ENCODE results near the gene NRAS.
A peak's percentile ranks its signal among the peaks of the same experiment; 100 is the strongest.

NRAS gene

GRCh38 chr1:114729782-114730181, 13.2 kb upstream of the NRAS start:
- TF ChIP-seq PAX5 (IDR thresholded peaks at IDR 0.05; ENCODE audit: insufficient read depth, low read length, severe bottlenecking) (no peak), SPI1 (IDR thresholded peaks at IDR 0.05; ENCODE audit: low read depth, low read length) (no peak), TAF1 (IDR thresholded peaks at IDR 0.05; ENCODE audit: low read depth, low read length) (no peak), POLR2A (IDR thresholded peaks at IDR 0.05; ENCODE audit: low read depth, low read length) (no peak), POLR2AphosphoS5 (IDR thresholded peaks at IDR 0.05; ENCODE audit: low read depth, low read length) (no peak), POU2F2 (IDR thresholded peaks at IDR 0.05; ENCODE audit: low read depth, low read length) (no peak)
- no peak for DNase-seq (ENCODE audit: insufficient read length, low spot score)
- FAIRE-seq: no peak

DNA sequence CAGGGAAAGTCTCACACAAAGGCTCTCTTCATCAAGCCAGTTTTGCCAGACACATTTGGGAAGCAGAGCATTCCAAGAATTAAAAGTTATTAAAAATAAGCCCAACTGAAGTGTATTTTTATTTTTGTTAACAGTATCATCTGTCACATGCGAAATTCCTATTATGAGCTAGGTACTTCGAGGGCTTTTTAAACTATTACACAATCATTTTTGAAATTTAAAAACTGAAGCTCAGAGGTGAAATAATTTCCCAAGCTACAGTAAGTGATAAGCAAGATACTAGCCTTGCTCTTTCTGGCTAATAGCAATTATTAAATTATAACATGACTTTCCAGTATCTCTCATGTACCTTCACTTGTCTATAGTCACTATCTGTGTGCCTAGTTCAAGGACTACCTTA, 12.0 kb upstream of the NRAS start:
- DNase-seq (ENCODE audit: insufficient read length, low spot score) (no peak), FAIRE-seq (no peak)
- TF ChIP-seq POLR2AphosphoS5 (IDR thresholded peaks at IDR 0.05; ENCODE audit: low read depth, low read length) (no peak), POU2F2 (IDR thresholded peaks at IDR 0.05; ENCODE audit: low read depth, low read length) (no peak), SPI1 (IDR thresholded peaks at IDR 0.05; ENCODE audit: low read depth, low read length) (no peak), PAX5 (IDR thresholded peaks at IDR 0.05; ENCODE audit: insufficient read depth, low read length, severe bottlenecking) (no peak), TAF1 (IDR thresholded peaks at IDR 0.05; ENCODE audit: low read depth, low read length) (no peak), POLR2A (IDR thresholded peaks at IDR 0.05; ENCODE audit: low read depth, low read length) (no peak)

- no peak for FAIRE-seq
- DNase-seq (ENCODE audit: insufficient read length, low spot score): no peak
- no peak for TF ChIP-seq POLR2A (IDR thresholded peaks at IDR 0.05; ENCODE audit: low read depth, low read length)
- no peak for TF ChIP-seq POU2F2 (IDR thresholded peaks at IDR 0.05; ENCODE audit: low read depth, low read length)
- no peak for TF ChIP-seq TAF1 (IDR thresholded peaks at IDR 0.05; ENCODE audit: low read depth, low read length)
- no peak for TF ChIP-seq PAX5 (IDR thresholded peaks at IDR 0.05; ENCODE audit: insufficient read depth, low read length, severe bottlenecking)
- no peak for TF ChIP-seq SPI1 (IDR thresholded peaks at IDR 0.05; ENCODE audit: low read depth, low read length)
- no peak for TF ChIP-seq POLR2AphosphoS5 (IDR thresholded peaks at IDR 0.05; ENCODE audit: low read depth, low read length)
Measured at GRCh38 chr1:114725230-114725629, 8.7 kb upstream of the NRAS start.

GRCh38 chr1:114723915-114724314, 7.3 kb upstream of the NRAS start:
- FAIRE-seq: no peak

DNA sequence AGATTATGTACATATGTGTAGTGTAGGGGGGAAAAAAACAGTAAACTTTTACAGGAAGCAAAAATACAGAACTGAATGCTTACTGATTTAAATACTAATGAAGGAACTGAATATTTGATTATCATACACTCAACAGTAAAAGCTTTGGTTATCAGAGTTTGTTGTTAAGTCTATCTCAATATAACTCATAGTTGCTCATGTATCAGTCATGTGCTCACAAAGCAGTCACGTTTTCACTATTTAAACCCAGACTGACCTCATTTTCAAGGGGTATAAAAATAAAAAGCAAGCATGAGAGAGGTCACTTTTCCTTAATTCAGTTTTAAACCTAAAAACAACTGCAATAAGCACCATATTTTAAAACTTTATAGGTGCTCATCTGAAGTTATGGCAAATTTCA, 6.9 kb upstream of the NRAS start:
- TF ChIP-seq POLR2AphosphoS5 (IDR thresholded peaks at IDR 0.05; ENCODE audit: low read depth, low read length) (no peak), SPI1 (IDR thresholded peaks at IDR 0.05; ENCODE audit: low read depth, low read length) (no peak), TAF1 (IDR thresholded peaks at IDR 0.05; ENCODE audit: low read depth, low read length) (no peak), PAX5 (IDR thresholded peaks at IDR 0.05; ENCODE audit: insufficient read depth, low read length, severe bottlenecking) (no peak), POU2F2 (IDR thresholded peaks at IDR 0.05; ENCODE audit: low read depth, low read length) (no peak), POLR2A (IDR thresholded peaks at IDR 0.05; ENCODE audit: low read depth, low read length) (no peak)
- no peak for DNase-seq (ENCODE audit: insufficient read length, low spot score)
- FAIRE-seq: no peak

More at GRCh38 chr1:114723915-114724314, 7.3 kb upstream of the NRAS start:
- DNase-seq (ENCODE audit: insufficient read length, low spot score): no peak
- no peak for TF ChIP-seq POU2F2 (IDR thresholded peaks at IDR 0.05; ENCODE audit: low read depth, low read length)
- 0 out of 2 replicates have a peak, but pooled peaks have one; percentile 4 for TF ChIP-seq POLR2A (IDR thresholded peaks at IDR 0.05; ENCODE audit: low read depth, low read length)
- no peak for TF ChIP-seq POLR2AphosphoS5 (IDR thresholded peaks at IDR 0.05; ENCODE audit: low read depth, low read length)

- no peak for FAIRE-seq
- TF ChIP-seq POLR2A (IDR thresholded peaks at IDR 0.05; ENCODE audit: low read depth, low read length): no peak
- no peak for DNase-seq (ENCODE audit: insufficient read length, low spot score)
Measured at GRCh38 chr1:114720492-114720891, 3.9 kb upstream of the NRAS start.

GRCh38 chr1:114719424-114719787, 2.8 kb upstream of the NRAS start:
- TF ChIP-seq POLR2AphosphoS5 (IDR thresholded peaks at IDR 0.05; ENCODE audit: low read depth, low read length) (no peak), SPI1 (IDR thresholded peaks at IDR 0.05; ENCODE audit: low read depth, low read length) (no peak), POU2F2 (IDR thresholded peaks at IDR 0.05; ENCODE audit: low read depth, low read length) (no peak)
- FAIRE-seq: no peak
- DNase-seq (ENCODE audit: insufficient read length, low spot score): no peak

- TF ChIP-seq POU2F2 (IDR thresholded peaks at IDR 0.05; ENCODE audit: low read depth, low read length) (no peak), SPI1 (IDR thresholded peaks at IDR 0.05; ENCODE audit: low read depth, low read length) (no peak), TAF1 (IDR thresholded peaks at IDR 0.05; ENCODE audit: low read depth, low read length) (no peak), POLR2AphosphoS5 (IDR thresholded peaks at IDR 0.05; ENCODE audit: low read depth, low read length) (no peak), POLR2A (IDR thresholded peaks at IDR 0.05; ENCODE audit: low read depth, low read length) (no peak), PAX5 (IDR thresholded peaks at IDR 0.05; ENCODE audit: insufficient read depth, low read length, severe bottlenecking) (no peak)
- no peak for FAIRE-seq
Measured at GRCh38 chr1:114718661-114719423, 2.3 kb upstream of the NRAS start.

DNA sequence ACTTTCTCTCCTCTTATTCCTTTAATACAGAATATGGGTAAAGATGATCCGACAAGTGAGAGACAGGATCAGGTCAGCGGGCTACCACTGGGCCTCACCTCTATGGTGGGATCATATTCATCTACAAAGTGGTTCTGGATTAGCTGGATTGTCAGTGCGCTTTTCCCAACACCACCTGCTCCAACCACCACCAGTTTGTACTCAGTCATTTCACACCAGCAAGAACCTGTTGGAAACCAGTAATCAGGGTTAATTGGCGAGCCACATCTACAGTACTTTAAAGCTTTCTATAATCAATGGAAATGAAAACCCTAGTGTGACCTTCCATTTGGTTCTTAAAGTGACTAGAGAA, 643 bp downstream of the NRAS start:
- no peak for DNase-seq (ENCODE audit: insufficient read length, low spot score)
- TF ChIP-seq POLR2A (IDR thresholded peaks at IDR 0.05; ENCODE audit: low read depth, low read length) (no peak), SPI1 (IDR thresholded peaks at IDR 0.05; ENCODE audit: low read depth, low read length) (no peak), POU2F2 (IDR thresholded peaks at IDR 0.05; ENCODE audit: low read depth, low read length) (no peak), POLR2AphosphoS5 (IDR thresholded peaks at IDR 0.05; ENCODE audit: low read depth, low read length) (no peak)
- FAIRE-seq: no peak

More at GRCh38 chr1:114718661-114719423, 2.3 kb upstream of the NRAS start:
- DNase-seq (ENCODE audit: insufficient read length, low spot score): no peak

GRCh38 chr1:114712977-114713376, 3.6 kb downstream of the NRAS start:
- DNase-seq (ENCODE audit: insufficient read length, low spot score): no peak
- TF ChIP-seq SPI1 (IDR thresholded peaks at IDR 0.05; ENCODE audit: low read depth, low read length) (no peak), PAX5 (IDR thresholded peaks at IDR 0.05; ENCODE audit: insufficient read depth, low read length, severe bottlenecking) (no peak), POU2F2 (IDR thresholded peaks at IDR 0.05; ENCODE audit: low read depth, low read length) (no peak), POLR2A (IDR thresholded peaks at IDR 0.05; ENCODE audit: low read depth, low read length) (no peak), POLR2AphosphoS5 (IDR thresholded peaks at IDR 0.05; ENCODE audit: low read depth, low read length) (no peak), TAF1 (IDR thresholded peaks at IDR 0.05; ENCODE audit: low read depth, low read length) (no peak)
- FAIRE-seq: no peak

All from GM12891 (cell line).